Measurements from ENCODE around the gene EXOC6.

EXOC6 gene

GRCh38 chr10:92844746-92845145 lies 3.6 kb upstream of the EXOC6 start:
- no peak overlapping the region for H3K27ac Mint-ChIP-seq (ENCODE audit: low read depth)
- peaks cover 2% of the 10 kb centered on the region for H3K36me3 Mint-ChIP-seq (ENCODE audit: insufficient read depth)
- DNase-seq (ENCODE audit: low spot score in 2 of 2) (no peak), ATAC-seq (replicated peaks; ENCODE audit: extremely low read depth, poor library complexity, severe bottlenecking) (no peak)
- H3K9me3 Mint-ChIP-seq, result no peaks in the 10 kb centered on the region
- H3K4me1 Mint-ChIP-seq, result peaks cover 14% of the 10 kb centered on the region
- no peak overlapping the region for H3K4me3 Mint-ChIP-seq
- no peaks in the 10 kb centered on the region for H3K27me3 Mint-ChIP-seq

- H3K36me3 Mint-ChIP-seq (ENCODE audit: insufficient read depth), result peaks cover 2% of the 10 kb centered on the region
- H3K27ac Mint-ChIP-seq (ENCODE audit: low read depth), result no peak overlapping the region
- H3K4me3 Mint-ChIP-seq, result peak overlapping the region; percentile 85
- DNase-seq (ENCODE audit: low spot score in 2 of 2), result no peak
- no peaks in the 10 kb centered on the region for H3K27me3 Mint-ChIP-seq
- H3K4me1 Mint-ChIP-seq, result peaks cover 21% of the 10 kb centered on the region
- no peaks in the 10 kb centered on the region for H3K9me3 Mint-ChIP-seq
- ATAC-seq (replicated peaks; ENCODE audit: extremely low read depth, poor library complexity, severe bottlenecking), result no peak
Measured at GRCh38 chr10:92845921-92846320, 2.4 kb upstream of the EXOC6 start.

GRCh38 chr10:92846344-92846743 lies 2.0 kb upstream of the EXOC6 start:
- DNase-seq (ENCODE audit: low spot score in 2 of 2) (no peak), ATAC-seq (replicated peaks; ENCODE audit: extremely low read depth, poor library complexity, severe bottlenecking) (no peak)
- H3K9me3 Mint-ChIP-seq, result no peaks in the 10 kb centered on the region
- H3K4me3 Mint-ChIP-seq, result peak overlapping the region; percentile 85
- peaks cover 24% of the 10 kb centered on the region for H3K4me1 Mint-ChIP-seq
- H3K27me3 Mint-ChIP-seq, result no peaks in the 10 kb centered on the region
- H3K27ac Mint-ChIP-seq (ENCODE audit: low read depth), result no peak overlapping the region
- H3K36me3 Mint-ChIP-seq (ENCODE audit: insufficient read depth), result peaks cover 2% of the 10 kb centered on the region

GRCh38 chr10:92846854-92847201 lies 1.5 kb upstream of the EXOC6 start:
- Mint-ChIP-seq H3K9me3 (no peaks in the 10 kb centered on the region), H3K4me3 (peak overlapping the region; percentile 85), H3K36me3 (ENCODE audit: insufficient read depth) (peaks cover 2% of the 10 kb centered on the region), H3K4me1 (peaks cover 28% of the 10 kb centered on the region), H3K27me3 (no peaks in the 10 kb centered on the region), H3K27ac (ENCODE audit: low read depth) (no peak overlapping the region)
- DNase-seq (ENCODE audit: low spot score in 2 of 2), result no peak
- no peak for ATAC-seq (replicated peaks; ENCODE audit: extremely low read depth, poor library complexity, severe bottlenecking)

GRCh38 chr10:92847202-92847864 lies 987 bp upstream of the EXOC6 start:
- peak overlapping the region; percentile 79 for H3K27ac Mint-ChIP-seq (ENCODE audit: low read depth)
- no peak for ATAC-seq (replicated peaks; ENCODE audit: extremely low read depth, poor library complexity, severe bottlenecking)
- H3K4me1 Mint-ChIP-seq, result peaks cover 29% of the 10 kb centered on the region

GRCh38 chr10:92848037-92848440 lies 281 bp upstream of the EXOC6 start:
- H3K4me1 Mint-ChIP-seq, result peaks cover 27% of the 10 kb centered on the region
- H3K4me3 Mint-ChIP-seq, result peak overlapping the region; percentile 85
- peaks cover 2% of the 10 kb centered on the region for H3K36me3 Mint-ChIP-seq (ENCODE audit: insufficient read depth)
- no peak for DNase-seq (ENCODE audit: low spot score in 2 of 2)
- no peaks in the 10 kb centered on the region for H3K27me3 Mint-ChIP-seq
- no peaks in the 10 kb centered on the region for H3K9me3 Mint-ChIP-seq
- ATAC-seq (replicated peaks; ENCODE audit: extremely low read depth, poor library complexity, severe bottlenecking), result no peak
- peak overlapping the region; percentile 79 for H3K27ac Mint-ChIP-seq (ENCODE audit: low read depth)

More at GRCh38 chr10:92847202-92847864, 987 bp upstream of the EXOC6 start:
- H3K36me3 Mint-ChIP-seq (ENCODE audit: insufficient read depth), result peaks cover 2% of the 10 kb centered on the region
- no peaks in the 10 kb centered on the region for H3K9me3 Mint-ChIP-seq
- no peaks in the 10 kb centered on the region for H3K27me3 Mint-ChIP-seq
- DNase-seq (ENCODE audit: low spot score in 2 of 2), result no peak
- peak overlapping the region; percentile 85 for H3K4me3 Mint-ChIP-seq

GRCh38 chr10:92849234-92849525 lies 860 bp downstream of the EXOC6 start:
- no peaks in the 10 kb centered on the region for H3K27me3 Mint-ChIP-seq
- peak overlapping the region; percentile 79 for H3K27ac Mint-ChIP-seq (ENCODE audit: low read depth)
- ATAC-seq (replicated peaks; ENCODE audit: extremely low read depth, poor library complexity, severe bottlenecking), result no peak
- peak overlapping the region; percentile 85 for H3K4me3 Mint-ChIP-seq
- no peak for DNase-seq (ENCODE audit: low spot score in 2 of 2)
- H3K4me1 Mint-ChIP-seq, result peaks cover 29% of the 10 kb centered on the region
- no peaks in the 10 kb centered on the region for H3K9me3 Mint-ChIP-seq
- peaks cover 3% of the 10 kb centered on the region for H3K36me3 Mint-ChIP-seq (ENCODE audit: insufficient read depth)

- DNase-seq (ENCODE audit: low spot score in 2 of 2) (no peak), ATAC-seq (replicated peaks; ENCODE audit: extremely low read depth, poor library complexity, severe bottlenecking) (no peak)
- no peaks in the 10 kb centered on the region for H3K27me3 Mint-ChIP-seq
- H3K4me1 Mint-ChIP-seq, result peaks cover 29% of the 10 kb centered on the region
- H3K9me3 Mint-ChIP-seq, result no peaks in the 10 kb centered on the region
- peak overlapping the region; percentile 85 for H3K4me3 Mint-ChIP-seq
- H3K36me3 Mint-ChIP-seq (ENCODE audit: insufficient read depth), result peaks cover 3% of the 10 kb centered on the region
- peak overlapping the region; percentile 79 for H3K27ac Mint-ChIP-seq (ENCODE audit: low read depth)
Measured at GRCh38 chr10:92849576-92850090, 1.3 kb downstream of the EXOC6 start.

GRCh38 chr10:92850185-92850584 lies 1.9 kb downstream of the EXOC6 start:
- Mint-ChIP-seq H3K4me1 (peaks cover 29% of the 10 kb centered on the region), H3K4me3 (no peak overlapping the region), H3K27me3 (no peaks in the 10 kb centered on the region), H3K27ac (ENCODE audit: low read depth) (no peak overlapping the region), H3K36me3 (ENCODE audit: insufficient read depth) (peaks cover 3% of the 10 kb centered on the region), H3K9me3 (no peaks in the 10 kb centered on the region)
- DNase-seq (ENCODE audit: low spot score in 2 of 2) (no peak), ATAC-seq (replicated peaks; ENCODE audit: extremely low read depth, poor library complexity, severe bottlenecking) (no peak)

GRCh38 chr10:92851003-92851402 lies 2.7 kb downstream of the EXOC6 start:
- H3K27me3 Mint-ChIP-seq, result no peaks in the 10 kb centered on the region
- no peak overlapping the region for H3K27ac Mint-ChIP-seq (ENCODE audit: low read depth)
- H3K4me1 Mint-ChIP-seq, result peaks cover 29% of the 10 kb centered on the region
- no peak overlapping the region for H3K4me3 Mint-ChIP-seq
- peaks cover 3% of the 10 kb centered on the region for H3K36me3 Mint-ChIP-seq (ENCODE audit: insufficient read depth)
- no peak for ATAC-seq (replicated peaks; ENCODE audit: extremely low read depth, poor library complexity, severe bottlenecking)
- no peaks in the 10 kb centered on the region for H3K9me3 Mint-ChIP-seq
- DNase-seq (ENCODE audit: low spot score in 2 of 2), result no peak

GRCh38 chr10:92855560-92855959 lies 7.2 kb downstream of the EXOC6 start:
- H3K36me3 Mint-ChIP-seq (ENCODE audit: insufficient read depth), result peaks cover 2% of the 10 kb centered on the region

GRCh38 chr10:92857904-92858514 lies 9.7 kb downstream of the EXOC6 start:
- Mint-ChIP-seq H3K27me3 (no peaks in the 10 kb centered on the region), H3K4me1 (peaks cover 15% of the 10 kb centered on the region), H3K27ac (ENCODE audit: low read depth) (peak overlapping the region; percentile 39), H3K9me3 (peaks cover 16% of the 10 kb centered on the region), H3K36me3 (ENCODE audit: insufficient read depth) (peaks cover 5% of the 10 kb centered on the region), H3K4me3 (no peak overlapping the region)
- no peak for DNase-seq (ENCODE audit: low spot score in 2 of 2)
- ATAC-seq (replicated peaks; ENCODE audit: extremely low read depth, poor library complexity, severe bottlenecking), result no peak

More at GRCh38 chr10:92855560-92855959, 7.2 kb downstream of the EXOC6 start:
- Mint-ChIP-seq H3K27me3 (no peaks in the 10 kb centered on the region), H3K9me3 (peaks cover 16% of the 10 kb centered on the region), H3K27ac (ENCODE audit: low read depth) (no peak overlapping the region), H3K4me3 (no peak overlapping the region), H3K4me1 (peaks cover 19% of the 10 kb centered on the region)
- ATAC-seq (replicated peaks; ENCODE audit: extremely low read depth, poor library complexity, severe bottlenecking) (no peak), DNase-seq (ENCODE audit: low spot score in 2 of 2) (no peak)

GRCh38 chr10:92867235-92867634 lies 18.9 kb downstream of the EXOC6 start:
- Mint-ChIP-seq H3K9me3 (no peaks in the 10 kb centered on the region), H3K4me3 (no peak overlapping the region), H3K27ac (ENCODE audit: low read depth) (peak overlapping the region; percentile 21), H3K27me3 (no peaks in the 10 kb centered on the region), H3K4me1 (peaks cover 19% of the 10 kb centered on the region), H3K36me3 (ENCODE audit: insufficient read depth) (peaks cover 1% of the 10 kb centered on the region)
- no peak for ATAC-seq (replicated peaks; ENCODE audit: extremely low read depth, poor library complexity, severe bottlenecking)
- no peak for DNase-seq (ENCODE audit: low spot score in 2 of 2)

Measured in central memory CD8-positive, alpha-beta T cell (primary cell).